ENCODE results near the gene PSPH.
"Not testable (repeated sequence)": the region's sequence is repeated elsewhere in the genome, so short reads cannot be mapped to it uniquely, and the experiment has no call there.

PSPH gene

DNA sequence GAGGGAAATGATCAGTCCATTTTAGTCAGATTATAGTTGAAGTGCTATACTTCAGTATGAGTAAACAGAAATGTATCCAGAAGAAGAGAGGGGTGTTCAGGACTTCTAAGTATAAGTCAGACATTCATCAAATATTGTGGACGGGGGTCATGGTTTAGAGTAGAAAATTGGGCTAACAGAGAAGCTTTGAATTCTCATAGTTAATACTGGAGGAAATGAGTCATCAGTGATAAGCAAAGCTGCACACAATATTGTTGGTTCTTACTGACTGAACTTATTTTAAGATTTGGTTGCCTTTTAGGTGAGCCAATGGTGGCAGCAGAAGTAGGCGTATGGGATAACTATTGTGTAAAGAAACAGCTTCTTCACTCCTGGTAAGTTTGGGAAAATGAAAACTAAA is 11.1 kb upstream of the PSPH start:
- no peak for DNase-seq

DNA sequence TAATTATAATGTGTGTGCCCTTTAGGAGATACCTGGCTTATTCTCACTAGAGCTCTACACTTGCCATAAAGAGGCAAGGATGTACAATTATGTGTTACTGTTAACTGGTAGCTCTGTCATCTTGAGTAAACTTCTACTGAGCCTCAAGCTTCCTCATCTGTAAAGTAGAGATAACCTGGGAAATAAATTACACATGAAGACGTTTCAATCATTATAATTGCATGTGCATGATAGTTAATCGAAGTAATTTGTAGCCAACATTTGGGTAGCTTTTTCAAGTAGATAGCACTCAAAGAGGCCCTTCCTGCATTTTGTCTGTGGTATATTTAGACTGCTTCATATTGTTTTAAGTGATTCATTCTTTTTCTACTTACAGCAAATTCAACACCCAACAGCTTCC is 2.7 kb upstream of the PSPH start:
- DNase-seq, result no peak

DNA sequence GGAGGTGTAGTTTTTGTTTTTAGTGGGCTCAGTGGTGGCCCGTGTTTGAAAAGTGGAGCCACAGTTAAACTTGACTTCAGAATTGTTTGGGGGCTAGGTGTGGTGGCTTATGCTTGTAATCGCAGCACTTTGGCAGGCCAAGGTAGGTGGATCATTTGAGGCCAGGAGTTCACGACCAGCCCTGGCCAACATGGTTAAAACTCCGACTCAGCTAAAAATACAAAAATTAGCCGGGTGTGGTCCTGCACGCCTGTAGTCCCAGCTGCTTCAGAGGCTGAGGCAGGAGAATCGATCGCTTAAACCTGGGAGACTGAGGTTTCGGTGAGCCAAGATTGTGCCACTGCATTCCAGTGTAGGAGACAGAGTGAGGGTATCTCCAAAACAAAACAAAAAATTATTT is 2.1 kb upstream of the PSPH start:
- DNase-seq, result no peak

DNA sequence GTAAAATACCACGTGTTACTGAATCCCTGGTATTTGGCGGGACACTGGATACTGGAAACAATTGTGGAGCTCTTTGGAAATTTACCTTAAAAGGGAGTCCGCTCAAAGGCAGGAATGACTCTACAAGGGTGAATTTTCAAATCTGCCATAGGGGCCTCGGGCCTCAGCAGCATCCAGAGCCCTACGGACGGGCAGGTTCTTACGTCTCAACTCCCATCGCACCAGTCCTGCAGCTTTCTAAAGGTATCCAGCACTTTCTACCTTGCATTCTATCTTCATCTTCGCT is 248 bp downstream of the PSPH start:
- DNase-seq, result no peak

DNA sequence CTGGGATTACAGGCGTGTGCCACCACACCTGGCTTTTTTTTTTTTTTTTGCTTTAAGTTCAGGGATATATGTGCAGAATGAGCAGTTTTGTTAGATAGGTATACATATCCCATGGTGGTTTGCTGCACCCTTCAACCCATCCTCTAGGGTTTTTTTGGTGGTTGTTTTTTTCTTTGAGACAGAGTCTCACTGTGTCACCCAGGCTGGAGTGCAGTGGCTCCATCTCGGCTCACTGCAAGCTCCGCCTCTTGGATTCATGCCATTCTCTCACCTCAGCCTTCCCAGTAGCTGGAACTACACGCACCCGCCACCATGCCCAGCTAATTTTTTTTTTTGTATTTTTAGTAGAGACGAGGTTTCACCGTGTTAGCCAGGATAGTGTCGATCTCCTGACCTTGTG is 2.5 kb downstream of the PSPH start:
- not testable (repeated sequence) for DNase-seq

DNA sequence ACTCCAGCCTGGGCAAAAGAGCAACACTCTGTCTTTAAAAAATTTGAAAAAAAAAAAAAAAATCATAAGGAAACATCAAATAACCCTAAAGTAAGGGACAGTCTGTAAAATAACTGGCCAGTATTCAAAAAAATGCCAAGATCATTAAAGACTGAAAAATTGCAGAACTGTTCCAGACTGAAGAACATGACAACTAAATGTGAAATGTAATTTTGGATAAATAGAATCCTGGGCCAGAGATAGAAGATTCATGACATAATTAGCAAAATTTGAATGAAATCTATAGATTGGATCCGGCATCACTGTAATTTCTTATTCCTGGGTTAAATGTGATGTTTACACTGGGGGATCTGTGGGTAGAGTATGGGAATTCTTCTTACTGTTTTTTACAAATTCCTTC is 3.0 kb downstream of the PSPH start:
- no peak for DNase-seq

DNA sequence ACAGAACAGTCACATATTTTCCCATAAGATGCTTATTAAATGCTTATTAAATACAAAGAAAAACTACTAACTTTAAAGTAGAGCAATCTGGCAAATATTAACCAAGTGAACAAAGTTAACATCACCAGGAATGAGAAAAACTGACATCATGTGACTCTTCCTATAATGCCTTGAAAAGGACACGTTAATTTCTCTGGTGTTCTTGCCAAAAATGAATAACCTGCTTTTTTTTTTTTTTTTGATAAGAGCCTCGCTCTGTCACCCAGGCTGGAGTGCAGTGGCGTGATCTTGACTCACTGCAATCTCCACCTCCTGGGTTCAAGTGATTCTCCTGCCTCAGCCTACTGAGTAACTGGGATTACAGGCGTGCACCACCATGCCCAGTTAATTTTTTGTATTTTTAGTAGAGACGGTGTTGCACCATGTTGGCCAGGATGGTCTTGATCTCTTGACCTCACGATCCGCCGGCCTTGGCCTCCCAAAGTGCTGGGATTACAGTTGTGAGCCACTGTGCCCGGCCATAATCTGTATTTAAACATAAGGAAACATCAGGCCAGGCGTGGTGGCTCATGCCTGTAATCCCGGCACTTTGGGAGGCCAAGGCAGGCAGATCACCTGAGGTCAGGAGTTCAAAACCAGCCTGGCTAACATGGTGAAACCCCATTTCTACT is 3.7 kb downstream of the PSPH start:
- not testable (repeated sequence) for DNase-seq

DNA sequence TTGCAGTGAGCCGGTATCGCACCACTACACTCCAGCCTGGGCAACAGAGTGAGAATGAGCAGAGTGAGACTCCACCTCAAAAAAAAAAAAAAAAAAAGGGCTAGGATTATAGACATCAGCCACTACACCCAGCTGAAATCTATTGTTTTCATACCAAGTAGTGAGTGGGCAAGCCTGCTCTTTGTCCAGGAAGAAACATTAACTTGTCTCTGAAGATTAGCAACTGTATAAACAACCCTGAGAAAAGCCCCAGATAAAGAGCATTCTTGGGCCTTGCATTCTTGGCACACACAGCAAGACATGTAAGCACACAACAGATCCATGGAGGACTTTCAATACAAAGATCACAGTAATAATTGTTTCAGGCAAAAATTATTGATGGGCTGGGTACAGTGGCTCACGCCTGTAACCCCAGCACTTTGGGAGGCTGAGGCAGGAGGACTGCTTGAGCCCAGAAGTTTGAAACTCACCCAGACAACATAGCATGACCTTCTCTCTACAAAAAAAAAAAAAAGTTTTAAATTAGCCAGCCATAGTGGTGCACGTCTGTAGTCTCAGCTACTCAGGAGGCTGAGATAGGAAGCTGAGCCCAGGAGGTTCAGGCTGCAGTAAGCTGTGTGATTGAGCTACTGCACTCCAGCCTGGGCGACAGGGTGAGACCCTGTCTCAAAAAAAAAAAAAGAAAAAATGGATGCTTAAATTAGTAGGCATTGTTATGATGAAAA is 4.4 kb downstream of the PSPH start:
- no peak for DNase-seq

DNA sequence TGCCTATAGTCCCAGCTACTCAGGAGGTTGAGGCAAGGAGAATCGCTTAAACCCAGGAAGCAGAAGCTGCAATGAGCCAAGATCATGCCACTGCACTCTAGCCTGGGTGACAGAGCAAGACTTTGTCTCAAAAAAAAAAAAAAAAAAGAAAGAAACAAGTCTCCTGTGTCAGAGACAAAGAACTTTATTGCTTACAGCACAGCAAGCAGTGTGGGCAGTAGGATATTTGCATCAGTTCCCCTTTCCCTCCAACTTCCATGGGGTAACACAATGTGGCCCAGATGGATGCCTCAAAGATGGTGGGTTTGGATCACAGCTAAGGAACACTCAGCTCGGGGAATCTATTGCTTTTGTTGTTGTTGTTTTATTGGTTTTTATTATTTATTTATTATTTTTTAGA is 5.5 kb downstream of the PSPH start:
- not testable (repeated sequence) for DNase-seq

DNA sequence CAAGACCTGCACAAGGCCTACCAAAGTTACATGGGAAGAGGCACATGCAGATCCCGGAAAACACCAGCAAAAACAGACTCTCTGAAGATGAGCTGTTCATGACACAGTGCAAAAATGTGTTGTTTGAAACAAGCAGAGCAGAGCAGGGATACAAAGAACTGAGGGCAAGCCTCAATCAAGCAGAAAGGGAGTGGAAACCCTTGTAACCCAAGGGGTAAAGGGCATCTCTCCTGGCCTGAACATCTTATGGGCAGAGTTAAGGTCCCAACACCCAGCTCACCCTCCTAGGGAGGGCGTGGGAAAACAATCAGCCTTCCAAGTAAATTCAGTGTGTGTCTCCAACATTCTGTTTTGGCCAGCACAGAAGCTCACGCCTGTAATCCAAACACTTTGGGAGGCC is 10.5 kb downstream of the PSPH start:
- DNase-seq, result no peak

DNA sequence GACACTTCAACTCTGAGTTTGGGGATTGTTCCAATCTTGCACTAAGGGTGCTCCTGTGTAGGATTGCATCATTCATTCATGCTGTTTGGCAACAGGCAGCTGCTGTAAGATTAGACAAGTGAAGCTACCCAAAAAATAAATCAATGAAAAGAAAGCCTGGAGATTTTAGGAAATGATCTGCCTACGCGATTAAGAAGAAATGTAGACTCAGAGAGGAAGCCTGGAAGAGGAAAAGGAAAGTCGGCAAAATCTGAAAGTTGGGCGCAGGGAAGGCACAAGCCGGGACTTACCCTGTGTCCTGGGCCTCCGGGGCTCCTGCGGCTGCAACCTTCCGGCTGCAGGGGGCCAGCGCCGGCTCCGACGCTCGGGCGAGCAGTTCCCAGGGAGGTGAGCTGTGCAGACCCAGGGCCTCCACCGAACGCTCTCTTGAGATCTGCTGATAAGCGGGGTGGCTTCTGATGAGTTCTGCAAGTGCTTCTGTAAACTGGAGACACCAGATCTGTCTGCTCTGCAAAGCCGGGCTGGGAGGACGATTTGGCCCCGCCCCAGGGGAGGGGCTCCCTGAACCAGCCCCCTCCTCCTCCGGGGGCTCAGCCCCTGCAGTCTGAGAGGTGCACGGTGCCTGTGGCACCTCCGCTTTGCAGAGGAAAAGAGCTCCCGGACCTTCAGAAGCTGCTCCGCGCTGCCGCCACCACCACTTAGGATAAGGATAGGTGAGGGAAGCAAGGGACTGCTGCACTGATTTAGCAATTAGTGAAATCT is 17.4 kb downstream of the PSPH start:
- peak; percentile 16 to 46 (median 34) for DNase-seq

DNA sequence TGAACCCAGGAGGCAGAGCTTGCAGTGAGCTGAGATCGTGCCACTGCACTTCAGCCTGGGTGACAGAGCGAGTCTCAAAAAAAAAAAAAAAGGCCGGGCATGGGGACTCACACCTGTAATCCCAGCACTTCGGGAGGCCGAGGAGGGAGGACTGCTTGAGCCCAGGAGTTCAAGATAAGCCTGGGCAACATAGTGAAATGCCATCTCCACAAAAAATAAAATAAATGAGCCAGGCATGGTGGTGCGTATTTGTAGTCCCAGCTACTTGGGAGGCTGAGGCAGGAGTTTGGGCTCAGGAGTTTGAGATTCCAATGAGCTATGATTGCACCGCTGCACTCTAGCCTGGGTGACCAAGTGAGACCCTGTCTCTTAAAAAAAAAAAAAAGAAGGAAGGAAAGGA is 18.7 kb downstream of the PSPH start:
- not testable (repeated sequence) for DNase-seq

DNA sequence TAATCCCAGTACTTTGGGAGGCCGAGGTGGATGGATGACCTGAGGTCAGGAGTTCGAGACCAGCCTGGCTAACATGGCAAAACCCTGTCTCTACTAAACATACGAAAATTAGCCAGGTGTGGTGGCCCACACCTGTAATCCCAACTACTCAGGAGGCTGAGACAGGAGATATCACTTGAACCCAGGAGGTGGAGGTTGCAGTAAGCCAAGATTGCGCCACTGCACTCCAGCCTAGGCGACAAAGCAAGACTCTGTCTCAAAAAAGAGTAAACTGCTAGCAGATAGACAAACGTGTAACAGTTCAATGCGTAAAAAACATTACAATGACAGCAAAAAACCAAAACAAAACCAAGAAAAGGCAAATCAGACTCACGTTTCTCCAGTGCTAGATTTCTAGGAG is 19.7 kb downstream of the PSPH start:
- not testable (repeated sequence) for DNase-seq

DNA sequence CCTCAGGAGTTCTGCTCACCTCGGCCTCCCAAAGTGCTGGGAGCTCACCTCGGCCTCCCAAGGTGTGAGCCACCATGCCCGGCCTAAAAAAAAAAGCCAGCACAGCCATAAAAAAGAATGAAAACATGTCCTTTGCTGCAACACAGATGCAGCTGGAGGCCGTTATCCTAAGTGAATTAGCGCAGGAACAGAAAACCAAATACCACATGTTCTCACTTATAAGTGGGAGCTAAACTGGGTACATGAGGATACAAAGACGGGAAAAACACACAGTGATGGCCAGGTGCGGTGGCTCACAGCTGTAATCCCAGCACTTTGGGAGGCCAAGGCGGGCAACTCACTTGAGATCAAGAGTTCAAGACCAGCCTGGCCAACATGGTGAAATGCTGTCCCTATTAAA is 20.9 kb downstream of the PSPH start:
- no peak for DNase-seq

DNA sequence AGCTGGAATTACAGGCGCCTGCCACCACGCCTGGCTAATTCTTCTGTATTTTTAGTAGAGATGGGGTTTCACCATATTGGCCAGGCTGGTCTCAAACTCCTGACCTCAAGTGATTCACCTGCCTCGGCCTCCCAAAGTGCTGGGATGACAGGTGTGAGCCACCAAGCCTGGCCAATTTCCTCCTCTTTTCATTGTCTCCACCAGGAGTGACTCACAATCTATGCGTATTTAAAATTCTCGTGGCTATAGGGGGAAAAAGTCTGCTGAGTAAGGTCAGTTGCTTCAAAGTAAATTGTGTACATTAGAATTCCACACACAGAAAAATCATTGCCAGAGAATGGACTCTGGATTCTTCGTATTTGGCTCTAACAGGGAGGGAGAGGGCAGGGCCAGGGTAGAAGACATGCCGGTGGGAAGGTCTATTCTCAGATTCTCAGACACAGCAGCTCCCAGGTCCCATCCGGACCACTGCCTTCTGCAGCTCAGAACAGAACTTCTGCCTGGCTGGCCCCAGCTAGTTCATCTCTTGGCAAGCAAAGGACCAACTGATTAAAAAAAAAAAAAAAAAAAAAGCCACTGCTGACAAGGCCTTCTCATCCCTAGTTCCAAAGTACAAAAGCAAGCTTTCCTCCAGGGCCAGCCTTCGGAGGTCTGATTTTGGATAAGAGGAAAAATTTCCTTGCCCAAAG is 22.2 kb downstream of the PSPH start:
- no peak for DNase-seq

DNA sequence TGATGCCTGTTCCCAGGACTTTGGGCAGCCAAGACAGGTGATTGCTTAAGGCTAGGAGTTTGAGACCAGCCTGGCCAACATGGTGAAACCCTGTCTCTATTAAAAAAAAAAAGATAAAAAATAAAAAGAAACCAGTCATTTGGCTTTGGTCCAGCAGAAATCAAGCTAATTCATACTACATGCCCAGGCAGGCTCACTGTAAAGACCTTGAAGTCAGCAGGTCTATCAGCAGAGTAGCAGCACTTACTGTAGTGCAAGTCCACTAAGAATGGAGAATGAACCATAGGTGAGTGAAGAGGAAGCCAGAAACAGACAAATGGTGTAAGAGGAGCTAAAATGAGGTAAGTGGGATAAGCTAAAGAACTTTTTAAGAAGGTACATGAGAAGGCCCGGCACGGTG is 24.7 kb downstream of the PSPH start:
- no peak for DNase-seq

DNA sequence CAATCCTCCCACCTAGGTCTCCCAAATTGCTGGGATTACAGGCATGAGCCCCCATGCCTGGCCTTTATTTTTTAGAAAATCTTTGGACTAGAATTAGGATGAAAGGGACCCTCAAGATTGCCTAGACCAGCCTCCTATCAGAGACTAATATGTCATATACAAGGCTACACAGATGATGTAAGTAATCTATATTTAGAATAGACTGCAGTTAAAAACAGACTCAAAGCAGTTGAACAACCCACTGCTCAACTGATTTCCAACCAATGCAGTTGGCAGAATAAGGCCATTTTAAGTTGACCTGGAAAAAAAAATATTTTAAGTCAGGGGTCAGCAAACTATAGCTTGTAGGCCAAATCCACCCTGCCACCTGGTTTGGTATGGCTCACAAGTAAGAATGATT is 27.7 kb downstream of the PSPH start:
- DNase-seq, result no peak

DNA sequence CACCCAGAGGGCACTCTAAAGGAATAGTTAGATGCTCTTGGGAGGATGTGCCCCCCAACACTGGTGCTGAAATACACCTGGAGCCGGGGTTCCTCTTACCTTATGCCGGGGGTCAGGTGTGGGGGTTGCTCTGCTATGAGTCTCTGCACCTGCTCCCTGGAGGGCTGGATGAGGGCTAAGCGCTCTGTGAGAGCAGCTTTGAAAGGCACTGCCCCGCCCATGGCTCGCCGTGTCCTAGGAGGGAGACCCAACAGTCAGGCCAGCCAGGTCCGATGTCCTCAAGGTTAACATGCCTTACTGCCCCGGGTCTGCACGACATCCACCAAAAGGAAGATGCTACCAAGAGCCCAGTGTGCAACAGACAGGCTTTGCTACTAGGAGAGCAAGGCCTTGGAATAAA is 31.7 kb downstream of the PSPH start:
- no peak for DNase-seq

DNA sequence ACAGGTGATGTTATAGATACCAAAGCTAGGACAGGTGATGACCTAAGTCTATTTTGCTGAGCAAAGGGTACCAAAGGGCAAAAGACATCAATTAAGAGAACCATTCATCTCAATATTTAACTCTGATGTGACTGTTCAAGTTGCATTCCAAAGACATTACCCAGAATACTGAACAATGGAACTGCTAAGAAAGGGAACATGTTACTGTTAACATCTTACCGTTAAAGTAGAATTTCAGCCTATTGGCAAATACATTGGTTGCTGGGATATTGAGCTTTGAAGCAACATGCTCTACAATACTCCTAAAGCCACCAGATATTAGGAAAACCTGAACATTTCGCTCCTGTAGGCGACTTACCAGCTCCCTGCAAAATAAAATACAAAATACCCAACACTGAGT is 34.2 kb downstream of the PSPH start:
- not testable (repeated sequence) for DNase-seq

DNA sequence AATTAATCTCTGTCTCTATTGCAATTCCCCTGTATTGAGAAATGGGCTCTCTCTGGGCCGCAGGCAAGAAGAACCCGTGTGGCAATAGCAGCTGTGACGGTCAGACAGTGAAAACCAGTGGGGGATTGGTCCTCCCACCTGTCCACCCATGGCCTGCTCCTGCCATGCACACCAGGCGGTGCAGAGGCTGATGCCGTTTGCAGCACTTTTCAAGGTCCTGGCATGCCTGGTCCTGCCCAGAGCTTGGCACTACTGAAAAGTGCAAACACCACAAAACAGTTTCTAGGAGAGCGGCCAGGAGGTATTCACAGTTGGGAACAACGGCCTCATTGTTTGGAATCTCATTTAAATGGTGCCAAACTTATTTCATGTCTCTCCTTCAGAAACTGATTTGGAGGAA is 41.5 kb downstream of the PSPH start:
- DNase-seq, result no peak

DNA sequence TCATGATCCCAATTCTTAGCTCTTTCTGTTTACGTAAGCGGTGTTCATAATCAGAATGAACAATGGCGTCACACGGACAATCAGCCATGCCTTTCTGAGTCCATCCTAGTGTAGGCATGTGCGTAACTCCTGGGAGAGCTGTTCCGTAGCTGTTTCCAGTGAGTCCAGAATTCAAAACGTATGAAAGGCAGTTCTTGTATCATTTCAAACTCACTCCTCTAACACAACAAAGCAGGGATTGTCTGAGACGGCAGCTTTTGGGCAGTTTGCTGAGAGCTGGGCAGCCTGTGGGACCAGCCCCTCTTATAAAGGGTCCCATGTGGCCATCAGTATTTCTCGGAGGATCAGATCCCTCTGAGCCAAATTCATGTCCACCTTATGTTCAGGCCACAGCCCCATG is 43.4 kb downstream of the PSPH start:
- no peak for DNase-seq

DNA sequence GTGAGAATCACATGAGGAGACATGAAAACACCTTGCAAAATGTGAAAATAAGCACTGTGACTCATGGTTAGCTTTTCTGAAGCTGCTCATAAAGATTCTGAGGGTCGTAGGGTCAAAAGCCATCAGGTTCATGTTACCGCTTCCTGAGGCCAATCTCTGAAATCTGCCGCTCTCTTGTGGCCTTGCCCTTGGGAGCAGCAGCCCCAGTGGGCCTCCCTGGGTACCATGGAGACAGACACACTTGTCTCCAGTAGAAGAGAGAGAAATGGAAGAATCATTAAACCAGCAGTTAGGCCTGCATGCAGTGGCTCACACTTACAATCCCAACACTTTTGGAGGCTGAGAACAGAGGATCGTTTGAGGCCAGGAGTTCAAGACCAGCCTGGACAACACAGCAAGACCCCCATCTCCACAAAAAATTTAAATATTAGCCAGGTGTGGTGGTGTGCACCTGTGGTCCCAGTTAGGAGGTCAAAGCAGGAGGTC is 44.0 kb downstream of the PSPH start:
- DNase-seq, result no peak

DNA sequence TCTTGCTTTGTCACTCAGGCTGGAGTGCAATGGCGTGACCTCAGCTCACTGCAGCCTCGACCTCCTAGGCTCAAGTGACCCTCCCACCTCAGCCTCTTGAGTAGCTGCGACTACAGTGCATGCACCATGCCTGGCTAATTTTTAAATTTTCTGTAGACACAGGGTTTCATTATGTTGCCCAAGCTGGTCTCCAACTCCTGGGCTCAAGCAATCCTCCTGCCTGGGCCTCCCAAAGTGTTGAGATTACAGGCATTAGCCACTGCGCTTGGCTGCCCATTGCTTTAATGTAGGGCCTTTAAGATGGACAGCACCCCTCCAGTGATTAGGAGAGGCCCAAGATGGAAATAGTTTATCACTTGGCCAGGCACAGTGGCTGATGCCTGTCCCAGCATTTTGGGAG is 47.5 kb downstream of the PSPH start:
- no peak for DNase-seq
